Measurements from ENCODE around the gene PRDM11.

The PRDM11 gene

DNA sequence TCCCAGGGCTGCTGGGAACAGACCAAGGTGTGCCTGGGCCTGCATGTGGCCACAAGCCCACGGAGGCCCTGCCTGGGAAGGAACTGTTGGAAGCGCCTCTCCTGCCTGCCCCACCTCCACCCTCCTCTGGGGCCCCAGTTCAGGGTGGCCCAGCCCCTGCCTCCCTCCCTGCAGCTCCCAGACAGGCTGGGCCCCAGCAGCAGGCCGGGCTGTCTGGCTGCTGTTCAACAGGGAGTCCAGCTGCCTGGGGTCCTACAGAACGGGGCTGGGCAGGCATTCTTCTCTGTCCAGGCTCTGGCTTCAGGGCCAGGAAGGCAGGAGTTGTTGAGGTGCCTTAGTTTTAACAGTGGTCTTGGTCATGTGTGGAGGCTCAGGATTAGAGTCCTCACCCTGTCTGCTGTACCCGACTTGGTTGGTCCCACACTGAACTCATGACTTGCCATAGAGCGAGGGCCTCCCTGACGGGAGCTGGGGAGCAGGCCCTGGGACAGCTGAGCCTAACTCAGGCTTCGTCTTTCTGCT, 11.8 kb downstream of the PRDM11 start:
- no peak for DNase-seq

GRCh38 chr11:45158891-45159605, 12.6 kb downstream of the PRDM11 start:
- no peak for DNase-seq

GRCh38 chr11:45159781-45160365, 13.4 kb downstream of the PRDM11 start:
- DNase-seq = no peak

- DNase-seq = no peak
These were observed 15.0 kb downstream of the PRDM11 start for GRCh38 chr11:45161252-45162063.

DNA sequence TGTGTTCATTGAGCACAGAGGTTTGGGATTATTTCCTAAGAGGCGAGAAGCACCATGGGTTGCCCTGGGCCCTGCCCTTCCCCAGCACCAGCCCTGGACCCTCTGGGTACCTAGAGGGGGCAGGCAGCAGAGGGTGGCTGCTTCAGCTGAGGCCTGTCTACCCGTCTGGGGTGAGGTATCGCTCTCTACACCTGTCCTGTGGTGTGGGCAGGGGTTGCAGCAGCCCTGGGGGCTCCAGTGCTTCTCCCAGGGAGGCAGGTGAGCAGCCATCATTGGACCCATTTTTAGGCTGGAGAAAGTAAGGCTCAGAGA, 15.6 kb downstream of the PRDM11 start:
- no peak for DNase-seq

DNA sequence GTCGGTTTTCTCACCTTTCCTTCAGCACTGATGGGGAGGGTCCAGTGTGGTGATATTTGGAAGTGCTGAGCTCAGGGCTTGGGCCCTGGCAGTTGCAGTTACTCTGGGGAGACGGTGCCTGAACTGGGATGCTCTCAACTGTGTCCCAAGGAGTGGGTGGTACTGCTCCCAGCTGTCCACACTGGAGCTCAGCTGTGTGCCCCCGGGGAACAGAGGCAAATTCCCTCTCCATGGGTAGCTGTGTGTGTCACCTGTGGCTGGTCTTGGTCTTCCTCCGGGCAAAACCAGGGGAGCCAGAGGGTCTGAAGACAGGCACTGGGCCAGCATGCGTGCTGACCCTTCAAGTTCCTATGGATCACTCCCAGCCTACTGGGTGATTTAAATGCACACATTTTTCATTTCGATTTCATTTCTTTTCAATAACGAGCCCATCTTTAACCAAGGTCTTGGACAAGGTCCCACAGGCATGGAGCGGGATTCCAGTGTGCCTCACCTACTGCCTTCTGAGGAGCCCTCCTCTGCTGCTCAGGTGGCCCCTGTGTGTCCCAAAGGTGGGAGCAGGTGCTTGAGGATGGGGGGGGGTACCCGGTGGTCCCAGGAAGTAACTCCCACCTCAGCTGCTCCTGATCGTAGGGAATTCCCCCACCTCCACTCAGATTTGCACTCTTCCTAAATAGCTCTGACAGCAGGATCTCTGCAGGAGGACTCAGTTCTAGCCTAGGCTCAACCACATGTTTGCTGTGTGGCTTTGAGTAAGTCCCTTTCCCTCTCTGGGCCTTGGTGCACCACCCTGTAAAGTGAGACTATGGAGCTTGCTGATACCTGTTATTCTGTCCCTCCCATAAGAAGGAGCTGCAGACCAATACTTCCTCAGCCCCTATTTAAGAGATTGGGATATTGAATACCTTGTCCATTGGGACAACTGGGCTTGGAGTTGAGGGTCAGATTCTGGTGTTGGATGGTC, 16.8 kb downstream of the PRDM11 start:
- no peak for DNase-seq

GRCh38 chr11:45163956-45164575, 17.6 kb downstream of the PRDM11 start:
- DNase-seq = no peak

DNA sequence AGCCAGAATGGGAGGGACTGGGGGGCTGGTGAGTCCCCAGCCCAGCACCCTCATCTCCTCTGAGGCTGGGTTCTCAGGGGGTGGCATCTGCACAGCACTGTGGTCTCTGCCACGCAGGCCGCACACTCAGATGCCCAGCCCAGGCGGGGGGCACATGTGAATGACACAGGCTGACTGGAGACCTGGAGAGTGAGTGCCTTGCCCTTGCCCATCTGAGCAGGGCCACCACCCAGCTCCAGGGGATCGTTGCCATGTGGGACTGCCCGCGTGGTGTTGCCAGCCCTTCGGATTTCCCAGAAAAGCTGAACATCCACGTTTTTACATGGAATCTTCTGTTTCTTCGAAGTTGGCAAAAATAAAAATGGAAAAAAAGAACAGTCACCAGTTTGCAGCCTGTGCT, 18.9 kb downstream of the PRDM11 start:
- DNase-seq = no peak

- DNase-seq = no peak
These were observed 19.6 kb downstream of the PRDM11 start for GRCh38 chr11:45165806-45166603.

DNA sequence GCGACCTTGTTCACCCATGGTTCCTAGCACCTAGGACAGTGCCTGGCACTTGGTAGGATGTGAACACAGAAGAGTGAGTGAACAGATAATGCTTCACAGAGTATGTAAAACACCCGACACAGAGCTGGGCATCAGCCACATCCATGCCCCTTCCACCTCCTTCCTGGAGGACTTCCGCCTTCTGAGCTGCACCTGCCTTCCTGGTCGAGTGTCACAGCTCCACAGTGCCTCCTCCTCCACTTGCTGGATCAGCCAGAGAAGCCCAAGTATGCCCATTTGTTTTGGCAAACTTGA, 20.1 kb downstream of the PRDM11 start:
- DNase-seq = no peak

GRCh38 chr11:45167283-45167682, 20.8 kb downstream of the PRDM11 start:
- DNase-seq = no peak

DNA sequence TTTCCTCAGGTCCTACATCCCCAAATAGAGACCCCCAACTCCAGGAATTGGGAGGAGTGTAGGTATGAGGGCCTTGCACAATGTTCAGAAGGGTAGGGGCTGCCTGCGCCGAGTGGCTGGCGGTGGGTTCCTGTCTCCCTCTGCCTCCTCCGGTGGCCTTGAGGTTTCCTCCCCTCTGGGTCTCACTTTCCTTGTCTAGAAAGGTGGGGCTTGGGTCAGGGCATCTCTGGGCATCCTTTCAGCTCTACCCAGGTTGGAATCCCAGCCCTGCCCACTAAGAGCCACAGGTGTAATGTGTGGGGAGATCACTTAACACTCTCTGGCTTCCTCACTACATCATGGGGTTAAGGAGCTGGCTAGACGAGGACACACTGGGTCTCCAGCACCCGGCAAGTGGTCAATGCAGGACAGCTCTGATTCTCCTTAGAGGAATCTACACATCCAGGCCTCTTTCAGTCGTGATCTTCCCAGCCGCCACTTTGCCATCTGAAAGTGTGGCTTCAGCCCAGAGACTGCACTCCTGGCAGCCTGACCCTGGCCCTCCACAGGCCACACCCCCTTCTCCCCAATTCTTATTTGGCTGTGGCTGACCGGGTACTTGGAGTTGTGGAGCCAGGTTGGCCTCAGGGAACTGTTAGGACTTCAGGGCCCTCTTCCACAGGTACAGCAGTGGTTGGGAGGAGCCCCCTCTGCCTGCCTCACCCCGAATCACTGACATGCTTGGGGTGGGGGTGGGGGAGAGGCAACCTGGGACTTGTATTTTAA, 22.1 kb downstream of the PRDM11 start:
- DNase-seq = no peak

- DNase-seq = no peak
These were observed 23.1 kb downstream of the PRDM11 start for GRCh38 chr11:45169310-45170072.

DNA sequence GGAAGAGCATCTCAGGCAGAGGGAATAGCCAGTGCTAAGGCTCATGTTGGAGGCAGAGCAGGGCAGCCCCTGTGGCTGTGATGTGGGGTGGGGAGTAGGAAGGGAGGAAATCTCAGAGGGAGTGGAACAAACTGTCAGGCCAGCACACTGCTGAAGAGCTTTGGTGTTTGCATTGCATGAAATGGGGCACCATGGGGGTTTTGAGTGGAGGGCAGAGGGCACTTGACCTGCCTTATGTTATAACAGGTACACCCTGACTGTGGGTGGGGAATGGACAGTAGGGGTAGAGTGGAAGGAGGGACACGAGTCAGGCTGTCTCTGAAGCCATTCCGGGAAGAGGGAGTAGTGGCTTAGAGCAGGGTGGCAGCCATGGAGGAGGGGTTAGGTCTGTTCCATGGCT, 24.0 kb downstream of the PRDM11 start:
- DNase-seq = no peak

GRCh38 chr11:45171550-45171949, 25.1 kb downstream of the PRDM11 start:
- DNase-seq = no peak

DNA sequence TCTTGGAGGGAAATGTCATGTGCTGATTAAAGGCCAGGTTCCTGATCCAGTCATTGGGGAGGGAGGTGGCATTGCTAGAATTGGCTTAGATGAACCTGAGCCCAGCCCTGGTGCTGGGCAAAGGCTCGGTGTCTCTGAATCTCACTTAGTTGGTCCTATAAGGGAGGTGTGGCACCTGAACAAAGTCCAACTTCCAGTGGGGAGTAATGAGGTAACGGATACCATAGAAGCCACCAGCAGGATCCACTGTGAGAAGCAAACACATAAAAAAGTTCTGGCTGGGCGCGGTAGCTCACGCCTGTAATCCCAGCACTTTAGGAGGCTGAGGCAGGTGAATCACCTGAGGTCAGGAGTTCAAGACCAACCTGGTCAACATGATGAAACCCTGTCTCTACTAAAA, 26.6 kb downstream of the PRDM11 start:
- no peak for DNase-seq

GRCh38 chr11:45174168-45174835, 27.9 kb downstream of the PRDM11 start:
- DNase-seq = no peak

GRCh38 chr11:45174963-45175362, 28.5 kb downstream of the PRDM11 start:
- DNase-seq = no peak

DNA sequence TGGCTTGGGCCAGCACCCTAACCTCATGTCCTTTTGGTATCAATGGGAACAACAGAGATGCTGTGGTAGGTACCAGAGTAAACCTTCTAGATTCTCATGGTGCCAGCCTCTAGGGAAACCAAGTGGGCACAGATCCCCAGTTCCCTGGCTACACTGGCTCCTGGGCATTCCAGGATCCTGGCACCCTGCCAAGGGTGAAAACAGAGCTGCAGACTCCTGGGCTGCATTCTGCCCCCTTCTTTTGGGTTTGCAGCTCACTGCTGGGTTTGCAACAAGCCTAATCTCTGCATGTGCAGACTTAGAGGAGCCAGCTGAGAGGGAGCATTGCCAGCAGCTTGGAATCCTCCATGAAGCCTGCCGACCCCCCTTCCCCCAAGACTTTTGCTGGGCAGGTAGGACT, 30.6 kb downstream of the PRDM11 start:
- DNase-seq = no peak

DNA sequence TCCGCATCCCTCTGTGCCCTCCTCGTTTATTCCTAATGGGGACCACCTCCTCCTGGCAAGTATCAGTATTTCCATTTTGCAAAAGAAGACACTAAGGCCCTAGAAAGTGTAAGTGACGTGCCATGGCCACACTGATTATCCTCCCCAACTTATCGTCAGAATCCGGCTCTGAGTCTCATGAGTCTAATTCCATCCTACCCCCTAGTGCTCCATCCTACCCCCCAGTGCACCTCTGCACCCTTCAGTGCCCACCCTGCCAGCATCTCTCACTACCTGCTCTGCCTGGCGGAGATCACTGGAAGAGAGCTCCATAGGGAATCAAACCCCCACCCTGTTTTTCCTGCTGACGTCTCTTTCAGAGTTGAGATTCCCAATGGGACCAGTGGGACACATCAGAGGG, 31.8 kb downstream of the PRDM11 start:
- DNase-seq = no peak
